Hepatocyte (in vitro differentiated cells): ENCODE data around the gene ADAMTSL1.

Experiments
- EZH2 ChIP-seq: fragments of 200-600 bp; sonication (generic); IDR thresholded peaks from 2 replicates; pipeline ENCODE4 v1.6.1; 2016; ENCODE audit warnings: antibody characterized with exemption, mild to moderate bottlenecking, borderline replicate concordance
- EZH2phosphoT487 ChIP-seq: fragments of 200-600 bp; sonication (generic); IDR thresholded peaks from one replicate; pipeline ENCODE4 v1.6.1; 2018; ENCODE audit warnings: antibody characterized with exemption, mild to moderate bottlenecking, low read depth, moderate library complexity; ENCODE audit not compliant: unreplicated experiment, severe bottlenecking
- TF ChIP-seq, protein P1 (sequence below): fragments of 200-600 bp; sonication (generic); IDR thresholded peaks from 2 replicates; pipeline ENCODE4 v1.5.1; 2016; ENCODE audit warnings: antibody characterized with exemption, mild to moderate bottlenecking; ENCODE audit not compliant: poor library complexity

DNA sequence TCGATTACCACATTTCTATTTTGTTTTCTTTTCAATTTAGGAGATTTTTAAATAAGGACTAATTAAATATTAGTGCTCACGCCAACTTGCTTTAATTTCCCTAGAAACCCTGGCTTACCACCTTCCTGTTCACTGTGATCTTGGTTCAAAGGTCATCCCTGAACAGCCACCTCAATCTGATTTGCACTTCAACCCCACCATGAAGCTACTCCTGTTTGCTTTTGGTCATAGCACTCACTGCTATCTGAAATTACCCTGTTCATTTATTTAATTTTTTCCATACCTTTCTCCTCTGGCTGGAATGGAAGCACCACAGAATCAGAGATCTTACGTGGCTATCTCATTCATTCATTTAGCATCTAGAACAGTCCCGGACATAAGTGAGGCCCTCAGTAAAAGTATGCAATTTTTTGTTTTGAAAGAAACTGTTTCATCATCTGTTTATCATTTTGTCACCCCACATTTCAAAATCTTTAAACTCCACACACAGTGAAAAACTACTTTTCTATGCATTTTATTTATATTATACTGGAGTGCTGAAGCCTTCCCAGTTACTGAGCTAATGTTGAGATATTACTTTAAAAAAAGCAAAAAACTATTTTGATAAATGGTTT lies 17.2 kb upstream of the ADAMTSL1 start:
- TF ChIP-seq, protein P1, sequence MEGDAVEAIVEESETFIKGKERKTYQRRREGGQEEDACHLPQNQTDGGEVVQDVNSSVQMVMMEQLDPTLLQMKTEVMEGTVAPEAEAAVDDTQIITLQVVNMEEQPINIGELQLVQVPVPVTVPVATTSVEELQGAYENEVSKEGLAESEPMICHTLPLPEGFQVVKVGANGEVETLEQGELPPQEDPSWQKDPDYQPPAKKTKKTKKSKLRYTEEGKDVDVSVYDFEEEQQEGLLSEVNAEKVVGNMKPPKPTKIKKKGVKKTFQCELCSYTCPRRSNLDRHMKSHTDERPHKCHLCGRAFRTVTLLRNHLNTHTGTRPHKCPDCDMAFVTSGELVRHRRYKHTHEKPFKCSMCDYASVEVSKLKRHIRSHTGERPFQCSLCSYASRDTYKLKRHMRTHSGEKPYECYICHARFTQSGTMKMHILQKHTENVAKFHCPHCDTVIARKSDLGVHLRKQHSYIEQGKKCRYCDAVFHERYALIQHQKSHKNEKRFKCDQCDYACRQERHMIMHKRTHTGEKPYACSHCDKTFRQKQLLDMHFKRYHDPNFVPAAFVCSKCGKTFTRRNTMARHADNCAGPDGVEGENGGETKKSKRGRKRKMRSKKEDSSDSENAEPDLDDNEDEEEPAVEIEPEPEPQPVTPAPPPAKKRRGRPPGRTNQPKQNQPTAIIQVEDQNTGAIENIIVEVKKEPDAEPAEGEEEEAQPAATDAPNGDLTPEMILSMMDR: no peak
- no peak for TF ChIP-seq EZH2
- TF ChIP-seq EZH2phosphoT487: no peak
